Stomach smooth muscle (tissue), 2 donors: ENCODE results near the gene CXCL1.

Experiments
- H3K27ac ChIP-seq: one replicate; pipeline ENCODE4 v1.7.0; 2013; ENCODE audit warnings: mild to moderate bottlenecking, low read length, inconsistent platforms
- H3K27me3 ChIP-seq, 2 donors: one replicate each; pipeline ENCODE4 v1.7.0; 2013; ENCODE audit warnings: low read length in 2 of 2; ENCODE audit not compliant: insufficient read depth in 2 of 2, control insufficient read depth in 1 of 2
- H3K36me3 ChIP-seq, 2 donors: one replicate each; pipeline ENCODE4 v1.7.0; 2013; ENCODE audit warnings: low read length in 2 of 2; ENCODE audit not compliant: control insufficient read depth in 2 of 2, insufficient read depth in 2 of 2
- H3K4me1 ChIP-seq: one replicate; pipeline ENCODE4 v1.7.0; 2013; ENCODE audit warnings: low read length; ENCODE audit not compliant: control insufficient read depth, insufficient read depth
- H3K4me3 ChIP-seq, 2 donors: one replicate each; pipeline ENCODE4 v1.7.0; 2013; ENCODE audit warnings: low read length in 2 of 2
- H3K9ac ChIP-seq, 2 donors: one replicate each; pipeline ENCODE4 v1.7.0; 2013; ENCODE audit warnings: low read length in 2 of 2, mild to moderate bottlenecking in 1 of 2
- H3K9me3 ChIP-seq, 2 donors: one replicate each; pipeline ENCODE4 v1.7.0; 2013; ENCODE audit warnings: low read length in 2 of 2; ENCODE audit not compliant: control insufficient read depth in 2 of 2
- donor health status: healthy.
- donor health status: Pancreatic carcinoma.

Gene CXCL1

GRCh38 chr4:73919691-73920090, 50.5 kb downstream of the CXCL1 start:
- Histone ChIP-seq H3K27me3 (no peaks in the 10 kb centered on the region), H3K27ac (no peak overlapping the region), H3K9ac (no peak overlapping the region), H3K4me3 (no peak overlapping the region), H3K9me3 (no peaks in the 10 kb centered on the region), H3K36me3 (no peaks in the 10 kb centered on the region), H3K4me1 (no peaks in the 10 kb centered on the region)
